GM19023 (cell line): ENCODE results near the gene CPNE1.

Source experiments
- ATAC-seq: cut with Tn5 transposase; IDR thresholded peaks from one replicate; pipeline ENCODE4 v1.9.1; 2021; ENCODE audit warnings: mild to moderate bottlenecking, moderate library complexity; ENCODE audit not compliant: unreplicated experiment

CPNE1 gene

GRCh38 chr20:35654415-35654814 is 10.3 kb downstream of the CPNE1 start:
- no peak for ATAC-seq

GRCh38 chr20:35653893-35654292 is 10.8 kb downstream of the CPNE1 start:
- ATAC-seq = no peak

DNA sequence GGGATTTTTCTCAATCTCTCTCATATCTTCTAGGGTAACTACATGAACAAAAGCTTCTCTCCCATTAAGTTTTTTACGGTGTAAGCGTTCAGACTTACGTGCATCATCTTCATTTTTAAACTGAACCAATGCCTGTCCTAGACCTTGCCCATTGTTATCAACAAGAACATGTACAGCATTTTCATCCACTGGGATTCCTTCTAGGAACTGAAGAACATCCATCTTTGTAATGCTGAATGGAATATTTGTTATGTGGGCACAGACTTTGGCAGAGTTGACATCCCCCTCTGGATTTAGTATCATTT is 11.3 kb downstream of the CPNE1 start:
- ATAC-seq = no peak

DNA sequence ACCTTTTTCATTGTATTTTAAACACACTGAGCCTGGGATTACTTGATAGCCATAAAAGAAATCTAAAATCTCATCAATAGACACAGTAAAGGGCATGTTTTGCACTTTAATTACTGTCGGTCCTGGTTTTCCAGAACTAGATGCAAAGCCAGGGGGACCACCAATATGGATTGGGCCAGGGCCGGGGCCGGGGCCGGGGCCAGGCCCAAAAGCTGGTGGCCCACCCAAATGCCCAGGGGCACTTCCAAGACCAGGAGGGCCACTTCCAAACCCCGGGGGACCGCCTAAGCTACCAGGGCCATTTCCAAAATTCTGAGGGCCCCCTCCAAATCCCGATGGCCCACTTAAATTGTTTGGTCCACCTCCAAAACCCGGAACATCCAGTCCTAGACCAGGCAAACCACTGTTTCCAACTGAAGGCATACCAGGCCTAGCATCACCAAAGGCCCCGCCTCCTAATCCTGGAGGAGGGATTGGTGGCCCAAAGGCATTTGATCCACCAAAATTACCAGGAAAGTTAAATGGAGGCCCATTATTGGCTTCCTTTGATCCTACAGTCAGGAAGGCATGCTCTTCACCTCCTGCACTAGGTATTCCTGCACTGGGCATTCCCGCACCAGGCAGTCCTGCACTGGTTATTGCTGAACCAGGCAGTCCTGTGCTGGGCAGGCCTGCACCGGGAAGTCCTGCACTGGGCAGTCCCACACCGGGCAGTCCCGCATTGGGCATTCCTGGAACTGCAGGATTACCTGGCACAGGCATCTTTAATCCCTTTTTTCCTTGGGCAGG is 11.9 kb downstream of the CPNE1 start:
- ATAC-seq = no peak

GRCh38 chr20:35651958-35652357 is 12.7 kb downstream of the CPNE1 start:
- ATAC-seq = no peak

GRCh38 chr20:35650632-35651031 is 14.1 kb downstream of the CPNE1 start:
- no peak for ATAC-seq

DNA sequence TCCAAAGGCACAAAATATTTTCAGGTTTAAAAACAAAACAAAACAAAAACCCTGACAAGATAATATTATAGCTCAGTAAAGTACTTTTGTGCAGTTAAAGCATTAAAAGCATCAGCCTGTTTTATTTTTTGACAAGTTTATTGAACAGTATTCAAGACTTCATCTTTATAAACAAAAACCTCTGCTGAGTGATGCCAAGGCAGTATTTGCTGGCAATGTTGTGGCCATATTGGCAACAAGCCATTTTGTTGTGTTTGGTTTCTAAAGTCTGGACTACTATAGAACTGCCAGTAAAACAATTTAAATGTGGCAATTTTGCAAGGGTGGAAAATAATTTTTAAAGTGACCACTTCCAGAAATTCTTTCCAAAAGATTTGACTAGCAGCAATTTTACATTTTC is 15.9 kb downstream of the CPNE1 start:
- ATAC-seq = no peak

GRCh38 chr20:35644806-35645205 is 19.9 kb downstream of the CPNE1 start:
- ATAC-seq = no peak

DNA sequence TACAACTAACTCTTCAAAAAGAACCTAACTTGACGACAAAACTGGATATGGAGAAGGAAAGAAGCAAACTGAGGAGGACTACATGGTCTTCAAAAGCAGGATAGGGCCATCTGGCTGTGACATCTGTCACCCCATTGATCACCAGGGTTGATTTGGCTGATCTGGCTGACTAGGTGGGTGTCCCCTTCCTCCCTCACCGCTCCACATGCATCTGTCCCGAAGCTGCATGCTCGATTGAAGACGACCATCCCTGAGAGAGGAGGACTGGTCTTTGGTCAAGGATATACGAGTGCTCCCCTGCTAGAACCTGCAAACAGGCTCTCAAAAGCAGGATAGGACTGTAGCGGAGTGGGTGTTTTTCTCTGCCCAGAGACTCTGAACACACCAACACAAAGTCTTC is 21.7 kb downstream of the CPNE1 start:
- ATAC-seq = no peak

GRCh38 chr20:35641743-35642142 is 23.0 kb downstream of the CPNE1 start:
- no peak for ATAC-seq

GRCh38 chr20:35640724-35641123 is 24.0 kb downstream of the CPNE1 start:
- no peak for ATAC-seq

- no peak for ATAC-seq
Observed at GRCh38 chr20:35638751-35639150, 25.9 kb downstream of the CPNE1 start.

DNA sequence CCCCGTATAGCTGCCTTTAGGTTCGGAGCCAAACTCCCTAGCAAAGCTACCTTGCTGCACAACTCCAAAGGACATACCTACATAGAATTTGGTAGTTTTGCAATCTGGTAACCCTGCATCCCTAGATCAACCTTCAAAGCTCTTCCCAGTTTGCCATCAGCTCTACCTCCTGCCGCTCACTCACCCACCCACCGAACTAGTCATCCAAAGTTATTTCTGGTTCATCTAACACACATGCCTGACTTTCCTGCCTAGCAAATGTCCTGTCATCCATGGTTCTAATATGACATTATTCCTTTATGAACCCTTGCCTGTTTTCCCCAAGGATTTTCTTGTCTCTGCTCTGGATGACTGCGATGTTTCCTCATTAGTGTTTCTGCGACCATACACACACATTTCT is 27.4 kb downstream of the CPNE1 start:
- ATAC-seq = no peak

- ATAC-seq = no peak
Observed at GRCh38 chr20:35636095-35636494, 28.6 kb downstream of the CPNE1 start.

DNA sequence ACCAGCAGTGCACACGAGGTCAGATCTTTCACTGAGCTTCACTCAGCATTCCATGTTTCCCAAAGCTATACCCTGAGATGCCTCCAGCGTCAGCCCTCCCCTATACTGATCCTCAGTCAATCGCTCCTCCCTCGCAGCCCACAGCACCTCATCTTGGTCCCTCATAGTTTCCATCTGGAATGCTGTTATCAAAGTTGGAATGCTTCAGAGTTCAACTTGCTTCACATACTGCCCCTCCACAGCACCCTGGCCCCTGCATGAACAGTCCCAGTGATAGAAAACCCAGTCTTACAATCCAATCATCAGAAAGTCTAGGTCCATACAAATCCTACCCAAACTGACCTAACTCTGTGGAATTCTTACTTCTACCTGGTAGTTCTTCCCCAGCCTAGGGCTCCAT is 29.0 kb downstream of the CPNE1 start:
- no peak for ATAC-seq

DNA sequence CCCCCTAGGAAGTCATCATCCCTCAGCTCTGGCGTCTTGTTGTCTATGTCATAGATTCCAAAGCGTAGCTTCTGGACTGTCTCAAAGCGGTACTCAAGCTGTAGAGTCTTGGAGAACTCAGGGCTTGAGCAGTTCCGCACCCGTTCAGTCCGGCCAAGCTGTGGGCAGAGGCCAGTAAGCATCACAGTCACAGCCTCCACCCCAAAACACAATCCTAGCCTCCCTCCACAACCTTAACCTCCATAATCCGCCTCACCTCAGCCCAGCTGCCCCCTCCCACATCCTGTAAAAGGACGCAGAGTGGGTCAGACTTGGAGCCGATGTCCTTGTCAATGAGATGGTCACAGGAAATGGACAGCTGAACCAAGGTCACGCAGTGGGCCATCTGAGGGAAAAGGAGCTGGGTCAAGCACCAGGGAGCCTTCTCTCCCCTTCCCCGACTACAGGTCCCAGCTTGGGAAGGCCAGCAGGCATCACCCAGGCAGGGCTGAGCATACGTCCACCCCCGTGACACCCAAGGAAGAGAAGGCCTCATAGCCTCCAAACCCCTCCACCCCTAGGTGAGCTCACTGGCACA is 32.1 kb downstream of the CPNE1 start:
- ATAC-seq = no peak

DNA sequence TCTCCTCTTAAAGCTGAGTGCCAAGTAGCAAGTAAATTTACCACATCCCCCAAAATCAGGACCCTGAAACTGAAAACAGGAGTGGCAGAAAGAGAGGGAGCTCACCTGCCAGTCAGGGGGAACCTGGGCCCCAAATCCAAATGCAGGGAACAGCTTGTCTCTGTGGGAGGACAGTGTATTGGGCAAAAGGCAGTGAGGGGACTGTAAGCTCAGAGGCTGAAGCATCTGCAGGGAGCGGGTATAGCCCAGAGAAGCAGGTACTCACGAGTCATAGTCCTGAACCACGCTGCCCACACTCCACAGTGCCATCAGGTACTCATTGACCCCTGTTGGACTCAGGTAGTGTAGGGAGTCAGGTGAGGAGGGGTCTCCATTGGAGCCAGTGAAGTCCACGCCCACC is 34.1 kb downstream of the CPNE1 start:
- no peak for ATAC-seq

DNA sequence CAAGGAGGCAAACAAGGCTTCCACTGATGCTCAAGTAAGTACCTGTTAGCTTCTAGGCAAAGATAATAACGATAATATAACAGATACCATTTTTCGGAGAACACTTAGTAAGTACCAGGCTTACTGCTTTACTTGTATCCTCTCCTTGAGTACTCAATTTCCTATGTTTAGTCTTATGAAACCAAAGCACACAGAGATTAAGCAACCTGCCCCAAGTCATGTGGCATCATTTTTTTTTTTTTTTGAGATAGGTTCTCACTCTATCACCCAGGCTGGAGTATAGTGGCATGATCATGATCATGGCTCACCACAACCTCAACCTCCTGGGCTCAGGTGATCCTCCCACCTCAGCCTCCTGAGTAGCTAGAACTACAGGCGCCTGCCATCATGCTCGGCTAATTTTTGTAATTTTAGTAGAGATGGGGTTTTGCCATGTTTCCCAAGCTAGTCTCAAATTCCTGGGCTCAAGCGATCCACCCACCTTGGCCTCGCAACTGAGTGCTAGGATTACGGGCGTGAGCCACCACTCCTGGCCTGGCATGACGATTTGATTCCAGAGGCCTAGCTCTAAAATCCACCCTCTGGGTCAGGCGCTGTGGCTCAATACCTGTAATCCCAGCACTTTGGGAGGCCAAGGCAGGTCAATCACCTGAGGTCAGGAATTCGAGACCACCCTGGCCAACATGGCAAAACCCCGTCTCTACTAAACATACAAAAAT is 35.1 kb downstream of the CPNE1 start:
- ATAC-seq = no peak

DNA sequence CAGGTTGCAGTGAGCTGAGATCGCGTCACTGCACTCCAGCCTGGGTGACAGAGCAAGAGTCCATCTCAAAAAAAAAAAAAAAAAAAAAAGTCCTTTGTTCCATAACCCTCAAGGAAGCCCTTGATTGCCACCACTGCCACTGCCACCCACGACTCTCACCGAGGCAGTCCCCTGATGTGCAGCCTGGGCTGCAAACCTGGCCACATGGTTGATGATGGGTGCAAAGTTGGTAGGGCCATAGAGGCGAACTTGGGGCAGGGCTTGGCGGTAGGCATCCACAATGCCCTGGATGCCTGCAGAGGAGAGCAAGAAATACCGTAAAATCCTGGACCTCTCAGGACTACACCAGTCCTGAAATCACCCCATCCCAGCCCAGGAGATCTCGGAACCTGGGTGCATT is 37.6 kb downstream of the CPNE1 start:
- ATAC-seq = no peak

DNA sequence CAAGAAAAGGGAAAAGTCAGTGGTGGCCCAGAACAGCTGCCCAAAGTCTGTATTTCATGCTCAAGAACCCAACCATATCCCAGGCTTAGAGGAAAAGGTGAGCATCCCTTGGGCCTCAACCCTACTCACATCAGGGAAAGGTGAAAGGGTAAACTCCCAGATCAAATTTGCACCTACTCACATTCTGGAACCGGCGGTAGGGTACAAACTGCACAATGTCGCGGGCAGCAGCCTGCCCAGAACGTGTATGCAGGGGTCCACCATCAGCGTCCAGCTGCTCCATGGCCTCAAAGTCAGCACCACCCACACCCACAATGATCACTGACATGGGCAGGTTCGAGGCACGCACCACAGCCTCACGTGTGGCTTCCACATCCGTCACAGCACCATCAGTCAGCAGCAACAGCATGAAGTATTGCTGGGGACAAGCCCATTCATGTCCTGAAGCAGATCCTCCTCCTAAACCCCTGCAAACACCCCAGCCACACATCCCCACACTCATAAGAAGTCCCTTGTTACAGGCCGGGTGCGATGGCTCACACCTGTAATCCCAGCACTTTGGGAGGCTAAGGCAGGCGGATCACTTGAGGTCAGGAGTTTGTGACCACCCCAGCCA is 38.2 kb downstream of the CPNE1 start:
- ATAC-seq = no peak

- ATAC-seq = no peak
Observed at GRCh38 chr20:35625584-35626385, 38.9 kb downstream of the CPNE1 start.
